Ascending aorta (tissue), 2 donors: ENCODE results near the gene ASAP2. TPM values are rescaled to one million over a fixed set of nuclear protein-coding genes. Genes with fewer than 3 reads are reported as not detected.

Source experiments
- DNase-seq, 2 donors: peaks; one replicate each; pipeline ENCODE4 v3.0.0-alpha.2; 2019; ENCODE audit warnings: low spot score in 2 of 2
- H3K27ac ChIP-seq, 2 donors: fragments of 200-600 bp; sonication (generic); one replicate each; pipeline ENCODE4 v1.5.1; 2016 to 2017; ENCODE audit warnings: mild to moderate bottlenecking in 1 of 2
- H3K27me3 ChIP-seq: fragments of 200-600 bp; sonication (generic); one replicate; pipeline ENCODE4 v1.5.1; 2017
- H3K36me3 ChIP-seq, 2 donors: fragments of 200-600 bp; sonication (generic); one replicate each; pipeline ENCODE4 v1.5.1; 2016
- H3K4me1 ChIP-seq, 2 donors: fragments of 200-600 bp; sonication (generic); one replicate each; pipeline ENCODE4 v1.5.1; 2016 to 2017; ENCODE audit warnings: mild to moderate bottlenecking in 1 of 2
- H3K4me3 ChIP-seq, 2 donors: fragments of 200-600 bp; sonication (generic); one replicate each; pipeline ENCODE4 v1.5.1; 2016 to 2017; ENCODE audit warnings: mild to moderate bottlenecking in 1 of 2
- H3K9me3 ChIP-seq, 2 donors: fragments of 200-600 bp; sonication (generic); one replicate each; pipeline ENCODE4 v1.5.1; 2016
- CTCF ChIP-seq, 3 experiments: fragments of 200-600 bp in 2 of 3; fragments of 450-650 bp in 1 of 3; sonication (generic) in 2 of 3; IDR thresholded peaks; one replicate each; pipeline ENCODE4 v1.5.1; 2016 to 2019; ENCODE audit warnings: antibody characterized with exemption in 3 of 3, mild to moderate bottlenecking in 1 of 3, moderate library complexity in 1 of 3
- intact Hi-C: fragments of 100-400 bp; cut with DNase I; formaldehyde crosslinking; loops from one replicate; pipeline ENCODE4 v1.15.1; 2023
- total RNA-seq: library from RNA; depleted of rRNA; stranded (reverse); fragments of >200 nt; gene quantifications from one replicate; pipeline ENCODE4 v1.1.0, GENCODE V29; 2016

Gene ASAP2
- total RNA-seq, 1 donor from 2014 or later: 56.9 TPM

- Histone ChIP-seq H3K27me3 (no peaks in the 10 kb centered on the region), H3K4me1 (peaks cover 11 to 28% of the 10 kb centered on the region in 2 donors), H3K27ac (peak overlapping the region; percentile 91 to 96), H3K36me3 (no peaks in the 10 kb centered on the region), H3K9me3 (no peaks in the 10 kb centered on the region), H3K4me3 (peak overlapping the region in 1 of 2 donors; percentile 23)
- intact Hi-C loops: loop anchor here (1.0 to 5.0 kb wide), 3 partner anchors 12 to 37 kb away; no protein-coding TSS in a partner anchor
- no peak for TF ChIP-seq CTCF (IDR thresholded peaks at IDR 0.05)
- peak; percentile 44 to 91 for DNase-seq
These were observed 27.6 kb upstream of the ASAP2 start for GRCh38 chr2:9178904-9179571.

- TF ChIP-seq CTCF (IDR thresholded peaks at IDR 0.05): no peak
- Histone ChIP-seq H3K4me1 (peaks cover 11 to 28% of the 10 kb centered on the region in 2 donors), H3K27ac (peak overlapping the region; percentile 91 to 96), H3K4me3 (peak overlapping the region in 1 of 2 donors; percentile 23), H3K27me3 (no peaks in the 10 kb centered on the region), H3K36me3 (no peaks in the 10 kb centered on the region), H3K9me3 (no peaks in the 10 kb centered on the region)
- intact Hi-C loops: loop anchor here (1.0 to 5.0 kb wide), 3 partner anchors 12 to 37 kb away; no protein-coding TSS in a partner anchor
- peak; percentile 70 to 94 for DNase-seq
These were observed 26.9 kb upstream of the ASAP2 start for GRCh38 chr2:9179572-9180201.

- no peak for DNase-seq
These were observed 22.3 kb upstream of the ASAP2 start for GRCh38 chr2:9184361-9184760.

GRCh38 chr2:9187620-9188214 lies 18.9 kb upstream of the ASAP2 start:
- peaks cover 12 to 43% of the 10 kb centered on the region in 2 donors for H3K4me1 ChIP-seq
- H3K9me3 ChIP-seq: no peaks in the 10 kb centered on the region
- H3K4me3 ChIP-seq: no peak overlapping the region
- peak in 1 of 2 donors; percentile 45 for DNase-seq
- no peak for TF ChIP-seq CTCF (IDR thresholded peaks at IDR 0.05)
- H3K27me3 ChIP-seq: no peaks in the 10 kb centered on the region
- intact Hi-C loops: no loop called here
- no peaks in the 10 kb centered on the region for H3K36me3 ChIP-seq
- H3K27ac ChIP-seq: peak overlapping the region; percentile 31 to 86

More at GRCh38 chr2:9184361-9184760, 22.3 kb upstream of the ASAP2 start:
- H3K9me3 ChIP-seq: no peaks in the 10 kb centered on the region
- intact Hi-C loops: no loop called here
- H3K27me3 ChIP-seq: no peaks in the 10 kb centered on the region
- H3K27ac ChIP-seq: peak overlapping the region in 1 of 2 donors; percentile 1
- no peak for TF ChIP-seq CTCF (IDR thresholded peaks at IDR 0.05)
- no peak overlapping the region for H3K4me3 ChIP-seq
- no peaks in the 10 kb centered on the region for H3K36me3 ChIP-seq
- H3K4me1 ChIP-seq: peaks cover 0 to 29% of the 10 kb centered on the region in 2 donors

- TF ChIP-seq CTCF (IDR thresholded peaks at IDR 0.05): no peak
- intact Hi-C loops: no loop called here
- H3K4me3 ChIP-seq: no peak overlapping the region
- no peaks in the 10 kb centered on the region for H3K27me3 ChIP-seq
- no peaks in the 10 kb centered on the region for H3K9me3 ChIP-seq
- H3K36me3 ChIP-seq: no peaks in the 10 kb centered on the region
- H3K27ac ChIP-seq: peak overlapping the region; percentile 85 to 86
- H3K4me1 ChIP-seq: peaks cover 13 to 53% of the 10 kb centered on the region in 2 donors
- DNase-seq: peak in 1 of 2 donors; percentile 49
These were observed 17.8 kb upstream of the ASAP2 start for GRCh38 chr2:9188823-9189222.
